KMS-11 (cell line): ENCODE results near the gene SMC6.

Experiments used
- H2AFZ ChIP-seq: fragments of 200-600 bp; sonication (generic); 2 replicates; pipeline ENCODE4 v1.6.1; 2016; ENCODE audit warnings: antibody characterized with exemption, mixed run types, low read depth
- H3K27ac ChIP-seq: fragments of 200-600 bp; sonication (generic); 2 replicates; pipeline ENCODE4 v1.6.1; 2016; ENCODE audit warnings: mild to moderate bottlenecking, mixed run types
- H3K27me3 ChIP-seq: fragments of 200-600 bp; sonication (generic); 2 replicates; pipeline ENCODE4 v1.6.1; 2017; ENCODE audit warnings: mild to moderate bottlenecking, low read depth, mixed run types, moderate library complexity; ENCODE audit not compliant: insufficient read depth
- H3K36me3 ChIP-seq: fragments of 200-600 bp; sonication (generic); 2 replicates; pipeline ENCODE4 v1.6.1; 2017; ENCODE audit warnings: mild to moderate bottlenecking, mixed run types; ENCODE audit not compliant: insufficient read depth
- H3K4me1 ChIP-seq: fragments of 200-600 bp; sonication (generic); 2 replicates; pipeline ENCODE4 v1.6.1; 2016; ENCODE audit warnings: mild to moderate bottlenecking, low read depth, mixed run types; ENCODE audit not compliant: poor library complexity, severe bottlenecking
- H3K4me2 ChIP-seq: fragments of 200-600 bp; sonication (generic); 2 replicates; pipeline ENCODE4 v1.7.0; 2016; ENCODE audit warnings: mild to moderate bottlenecking, mixed run types
- H3K4me3 ChIP-seq: fragments of 200-600 bp; sonication (generic); IDR thresholded peaks from 2 replicates; pipeline ENCODE4 v1.6.1; 2017; ENCODE audit warnings: low read depth, low read length, mixed read lengths; ENCODE audit not compliant: insufficient read depth
- H3K79me2 ChIP-seq: fragments of 200-600 bp; sonication (generic); 2 replicates; pipeline ENCODE4 v1.6.1; 2016; ENCODE audit warnings: low read depth, mixed run types; ENCODE audit not compliant: insufficient read depth
- H3K9ac ChIP-seq: fragments of 200-600 bp; sonication (generic); 2 replicates; pipeline ENCODE4 v1.6.1; 2016; ENCODE audit warnings: mild to moderate bottlenecking, mixed run types
- H4K20me1 ChIP-seq: fragments of 200-600 bp; sonication (generic); 2 replicates; pipeline ENCODE4 v1.6.1; 2016; ENCODE audit warnings: mild to moderate bottlenecking, mixed run types; ENCODE audit not compliant: insufficient read depth
- TF ChIP-seq, protein P1 (sequence below): fragments of 200-600 bp; sonication (generic); conservative IDR thresholded peaks from 2 replicates; pipeline ENCODE4 v1.6.1; 2017; ENCODE audit warnings: low read depth, mild to moderate bottlenecking, antibody characterized with exemption, low read length, moderate library complexity, mixed read lengths

Gene SMC6

DNA sequence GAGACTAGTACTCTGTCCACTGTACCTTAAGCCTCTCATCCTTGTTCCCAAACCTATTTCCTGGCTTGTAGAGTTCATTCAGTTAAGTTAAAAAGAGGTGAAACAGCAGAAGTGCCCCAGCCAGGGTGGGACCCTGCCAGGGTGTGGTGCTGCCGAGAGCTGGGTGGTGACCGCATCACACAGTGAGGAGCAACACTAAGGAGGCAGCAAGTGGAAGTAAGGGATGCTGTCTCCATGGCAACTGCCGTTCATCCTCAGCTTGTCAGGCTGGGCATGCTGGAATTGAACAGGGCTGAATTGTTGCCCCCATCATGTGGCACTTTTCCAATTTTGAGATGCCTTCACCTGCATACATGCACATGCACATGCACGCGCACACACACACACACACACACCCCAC is 136.1 kb downstream of the SMC6 start:
- no peak overlapping the region for H2AFZ ChIP-seq
- H3K9ac ChIP-seq: no peak overlapping the region
- H3K4me2 ChIP-seq: no peak overlapping the region
- no peaks in the 10 kb centered on the region for H4K20me1 ChIP-seq
- no peaks in the 10 kb centered on the region for H3K27me3 ChIP-seq
- no peak overlapping the region for H3K4me3 ChIP-seq
- H3K79me2 ChIP-seq: no peaks in the 10 kb centered on the region
- TF ChIP-seq, protein P1, sequence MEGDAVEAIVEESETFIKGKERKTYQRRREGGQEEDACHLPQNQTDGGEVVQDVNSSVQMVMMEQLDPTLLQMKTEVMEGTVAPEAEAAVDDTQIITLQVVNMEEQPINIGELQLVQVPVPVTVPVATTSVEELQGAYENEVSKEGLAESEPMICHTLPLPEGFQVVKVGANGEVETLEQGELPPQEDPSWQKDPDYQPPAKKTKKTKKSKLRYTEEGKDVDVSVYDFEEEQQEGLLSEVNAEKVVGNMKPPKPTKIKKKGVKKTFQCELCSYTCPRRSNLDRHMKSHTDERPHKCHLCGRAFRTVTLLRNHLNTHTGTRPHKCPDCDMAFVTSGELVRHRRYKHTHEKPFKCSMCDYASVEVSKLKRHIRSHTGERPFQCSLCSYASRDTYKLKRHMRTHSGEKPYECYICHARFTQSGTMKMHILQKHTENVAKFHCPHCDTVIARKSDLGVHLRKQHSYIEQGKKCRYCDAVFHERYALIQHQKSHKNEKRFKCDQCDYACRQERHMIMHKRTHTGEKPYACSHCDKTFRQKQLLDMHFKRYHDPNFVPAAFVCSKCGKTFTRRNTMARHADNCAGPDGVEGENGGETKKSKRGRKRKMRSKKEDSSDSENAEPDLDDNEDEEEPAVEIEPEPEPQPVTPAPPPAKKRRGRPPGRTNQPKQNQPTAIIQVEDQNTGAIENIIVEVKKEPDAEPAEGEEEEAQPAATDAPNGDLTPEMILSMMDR: no peak
- no peaks in the 10 kb centered on the region for H3K4me1 ChIP-seq
- no peak overlapping the region for H3K27ac ChIP-seq
- H3K36me3 ChIP-seq: no peaks in the 10 kb centered on the region

DNA sequence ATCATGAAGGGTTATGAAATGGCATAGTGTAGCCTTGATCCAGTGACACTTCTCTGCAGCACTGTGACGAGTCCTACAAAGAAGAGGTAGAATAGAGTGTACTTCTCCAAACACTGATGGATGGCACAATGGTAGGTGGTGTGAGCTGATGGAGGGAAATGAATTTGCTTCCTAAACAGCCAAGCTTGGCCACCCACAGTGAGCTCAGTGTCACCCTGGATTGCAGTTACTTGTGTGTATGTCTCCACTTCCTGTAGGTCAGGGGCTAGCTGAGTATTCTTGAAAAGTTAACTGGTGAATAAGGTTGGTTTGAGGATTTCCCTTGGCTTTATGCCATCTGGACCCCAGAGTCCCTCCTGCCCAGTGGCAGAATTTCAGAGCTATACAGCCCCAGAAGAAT is 137.2 kb downstream of the SMC6 start:
- no peak overlapping the region for H3K9ac ChIP-seq
- H3K27ac ChIP-seq: no peak overlapping the region
- H2AFZ ChIP-seq: no peak overlapping the region
- TF ChIP-seq, protein P1: no peak
- no peaks in the 10 kb centered on the region for H3K27me3 ChIP-seq
- H3K36me3 ChIP-seq: no peaks in the 10 kb centered on the region
- no peaks in the 10 kb centered on the region for H3K4me1 ChIP-seq
- no peak overlapping the region for H3K4me3 ChIP-seq
- H3K79me2 ChIP-seq: no peaks in the 10 kb centered on the region
- no peaks in the 10 kb centered on the region for H4K20me1 ChIP-seq
- H3K4me2 ChIP-seq: no peak overlapping the region

DNA sequence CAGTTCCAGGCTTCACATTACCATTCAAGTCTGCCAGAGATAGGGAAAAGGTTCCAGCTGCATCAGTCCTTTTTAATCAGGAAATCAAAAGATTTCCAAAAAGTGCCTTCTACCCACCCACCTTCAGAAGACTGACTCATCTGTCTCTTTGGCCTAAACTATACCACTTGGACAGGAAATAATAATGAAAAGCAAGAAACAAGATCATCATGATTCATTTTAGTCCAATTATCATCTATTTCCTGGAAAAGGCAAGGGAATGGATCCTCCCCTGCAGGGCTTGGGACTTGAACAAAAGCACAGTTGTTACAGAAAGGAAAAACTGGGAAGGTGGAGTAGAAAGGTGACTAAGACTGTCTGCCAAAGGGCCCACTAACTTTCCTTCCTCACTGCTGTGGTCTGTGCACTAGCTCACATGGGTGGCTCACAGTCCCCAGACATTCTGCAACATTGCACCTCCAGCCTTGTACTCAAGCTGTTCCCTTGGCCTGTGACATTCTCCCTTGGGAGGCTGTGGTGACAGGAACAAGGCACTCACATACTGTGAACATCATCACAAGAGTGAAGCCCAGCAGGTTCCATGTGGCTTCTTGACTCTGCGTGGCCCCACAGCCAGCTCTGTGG is 137.8 kb downstream of the SMC6 start:
- Histone ChIP-seq H3K79me2 (no peaks in the 10 kb centered on the region), H3K4me3 (no peak overlapping the region), H3K27me3 (no peaks in the 10 kb centered on the region), H4K20me1 (no peaks in the 10 kb centered on the region), H3K9ac (no peak overlapping the region), H2AFZ (no peak overlapping the region), H3K4me2 (no peak overlapping the region), H3K4me1 (no peaks in the 10 kb centered on the region), H3K27ac (no peak overlapping the region), H3K36me3 (no peaks in the 10 kb centered on the region)
- TF ChIP-seq, protein P1: no peak

DNA sequence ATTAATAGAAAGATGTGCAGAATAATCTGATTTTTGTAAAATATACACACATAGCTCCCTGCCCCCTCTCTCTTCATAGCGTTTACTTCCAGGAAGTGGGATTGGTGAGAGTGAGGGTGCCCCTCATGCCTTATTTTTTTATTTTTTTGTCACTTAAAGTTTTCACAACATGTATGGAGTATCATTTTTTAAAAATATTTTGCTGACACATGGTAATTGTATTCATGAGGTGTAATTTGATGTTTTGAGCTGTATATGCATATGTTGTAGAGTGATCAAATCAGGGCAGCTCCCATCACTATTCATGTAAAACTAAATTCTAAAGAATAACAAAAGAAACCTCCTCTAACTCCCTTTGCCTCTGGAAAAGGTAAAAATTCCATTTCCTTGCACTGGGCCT is 138.5 kb downstream of the SMC6 start:
- Histone ChIP-seq H3K27ac (no peak overlapping the region), H3K4me2 (no peak overlapping the region), H3K4me3 (no peak overlapping the region)

More for the DNA sequence above, 138.5 kb downstream of the SMC6 start:
- Histone ChIP-seq H3K27me3 (no peaks in the 10 kb centered on the region), H3K36me3 (no peaks in the 10 kb centered on the region), H3K9ac (no peak overlapping the region), H2AFZ (no peak overlapping the region), H3K4me1 (no peaks in the 10 kb centered on the region), H4K20me1 (no peaks in the 10 kb centered on the region), H3K79me2 (no peaks in the 10 kb centered on the region)
- TF ChIP-seq, protein P1: no peak
